CD14-positive monocyte (primary cell): ENCODE measurements around the gene GLB1L2. TPM values are rescaled to one million over a fixed set of nuclear protein-coding genes. Genes with fewer than 3 reads are reported as not detected.

Experiments
- DNase-seq, 3 donors: peaks; one replicate each; pipeline ENCODE4 v3.0.0-alpha.2; 2011 to 2022
- H2AFZ ChIP-seq: 2 replicates; pipeline ENCODE4 v1.6.0; 2012; ENCODE audit warnings: mild to moderate bottlenecking, low read depth, low read length, inconsistent platforms; ENCODE audit not compliant: insufficient read depth, poor library complexity, severe bottlenecking
- H3K27ac ChIP-seq, 2 donors: 1 replicate in 1 of 2; 2 replicates in 1 of 2; pipeline ENCODE4 v1.5.1; 2012 to 2013; ENCODE audit warnings: low read length in 2 of 2, control low read depth in 1 of 2, inconsistent platforms in 1 of 2, low read depth in 1 of 2, mild to moderate bottlenecking in 1 of 2
- H3K27me3 ChIP-seq, 2 donors: one replicate each; pipeline versions ENCODE4 v1.6.0 to v1.6.1; 2011 to 2013; ENCODE audit warnings: low read length in 2 of 2; ENCODE audit not compliant: control insufficient read depth in 2 of 2, insufficient read depth in 2 of 2
- H3K36me3 ChIP-seq, 2 donors: replicated peaks in 1 of 2; 1 replicate in 1 of 2; 2 replicates in 1 of 2; pipeline versions ENCODE4 v1.5.1 to v1.6.1; 2012 to 2013; ENCODE audit warnings: low read length in 2 of 2, control low read depth in 1 of 2, inconsistent platforms in 1 of 2, mild to moderate bottlenecking in 1 of 2; ENCODE audit not compliant: insufficient read depth in 2 of 2, control insufficient read depth in 1 of 2
- H3K4me1 ChIP-seq, 2 donors: 1 replicate in 1 of 2; 2 replicates in 1 of 2; pipeline versions ENCODE4 v1.5.1 to v1.6.1; 2012 to 2013; ENCODE audit warnings: low read length in 2 of 2, control low read depth in 1 of 2, inconsistent platforms in 1 of 2, mild to moderate bottlenecking in 1 of 2, moderate library complexity in 1 of 2; ENCODE audit not compliant: insufficient read depth in 2 of 2, control insufficient read depth in 1 of 2
- H3K4me2 ChIP-seq: replicated peaks from 2 replicates; pipeline ENCODE3; 2012; ENCODE audit warnings: low read length, moderate library complexity, mild to moderate bottlenecking; ENCODE audit not compliant: poor library complexity, severe bottlenecking; ENCODE audit errors: extremely low read depth
- H3K4me3 ChIP-seq, 3 experiments: fragments of 200-600 bp in 1 of 3; sonication (generic) in 1 of 3; replicated peaks in 1 of 3; 1 replicate in 2 of 3; 2 replicates in 1 of 3; pipeline ENCODE4 v1.5.1; 2011 to 2013; ENCODE audit warnings: low read length in 3 of 3, mild to moderate bottlenecking in 3 of 3, control low read depth in 2 of 3, low read depth in 2 of 3, inconsistent platforms in 1 of 3, moderate library complexity in 1 of 3
- H3K79me2 ChIP-seq: 2 replicates; pipeline ENCODE4 v1.6.0; 2012; ENCODE audit warnings: mild to moderate bottlenecking, control low read depth, inconsistent platforms, low read length, moderate library complexity; ENCODE audit not compliant: insufficient read depth
- H3K9ac ChIP-seq: 2 replicates; pipeline ENCODE4 v1.6.0; 2017; ENCODE audit warnings: low read length, mild to moderate bottlenecking; ENCODE audit not compliant: insufficient read depth, poor library complexity, severe bottlenecking
- H3K9me3 ChIP-seq, 2 donors: replicated peaks in 1 of 2; 1 replicate in 1 of 2; 2 replicates in 1 of 2; pipeline versions ENCODE4 v1.5.1 to v1.6.1; 2012 to 2013; ENCODE audit warnings: low read length in 2 of 2, control low read depth in 1 of 2; ENCODE audit not compliant: control insufficient read depth in 1 of 2, insufficient read depth in 1 of 2
- H4K20me1 ChIP-seq: 2 replicates; pipeline ENCODE4 v1.6.0; 2012; ENCODE audit warnings: mild to moderate bottlenecking, low read length, control low read depth, moderate library complexity; ENCODE audit not compliant: insufficient read depth
- H3K27ac Mint-ChIP-seq, 7 donors: one replicate each; pipeline ENCODE4 v1.8.0; 2020; ENCODE audit warnings: mild to moderate bottlenecking in 7 of 7, mixed read lengths in 7 of 7, moderate library complexity in 6 of 7, inconsistent platforms in 2 of 7
- H3K27me3 Mint-ChIP-seq, 3 donors: one replicate each; pipeline ENCODE4 v1.8.0; 2021 to 2022; ENCODE audit warnings: low read depth in 3 of 3, mild to moderate bottlenecking in 3 of 3, mixed read lengths in 3 of 3, moderate library complexity in 3 of 3, inconsistent platforms in 1 of 3
- H3K36me3 Mint-ChIP-seq, 2 donors: one replicate each; pipeline ENCODE4 v1.8.0; 2020; ENCODE audit warnings: mixed read lengths in 2 of 2, inconsistent platforms in 1 of 2, mild to moderate bottlenecking in 1 of 2
- H3K4me1 Mint-ChIP-seq: one replicate; pipeline ENCODE4 v1.8.0; 2020; ENCODE audit warnings: mild to moderate bottlenecking, mixed read lengths
- H3K4me3 Mint-ChIP-seq, 2 donors: one replicate each; pipeline ENCODE4 v1.8.0; 2020; ENCODE audit warnings: mild to moderate bottlenecking in 2 of 2, mixed read lengths in 2 of 2, moderate library complexity in 1 of 2
- H3K9me3 Mint-ChIP-seq, 7 donors: one replicate each; pipeline ENCODE4 v1.8.0; 2020 to 2022; ENCODE audit warnings: mixed read lengths in 7 of 7, mild to moderate bottlenecking in 6 of 7, moderate library complexity in 6 of 7, inconsistent platforms in 2 of 7
- WGBS: methylation state at CpG from one replicate; pipeline ENCODE4 v1.1.5; 2013; ENCODE audit warnings: missing lambda C conversion rate; ENCODE audit not compliant: insufficient coverage; 5-methylcytosine and 5-hydroxymethylcytosine counted together
- intact Hi-C, 2 donors: fragments of 100-400 bp; cut with micrococcal nuclease; formaldehyde crosslinking; loops; one replicate each; pipeline versions ENCODE4 v1.15.0 to v1.15.1; 2023
- polyA plus RNA-seq, 3 donors: library from polyadenylated mRNA; depleted of rRNA in 1 of 3; unstranded in 2 of 3; stranded (reverse) in 1 of 3; fragments of 300-500 nt in 2 of 3; fragments of >200 nt in 1 of 3; fragmentation: Illumina TruSeq in 2 of 3; gene quantifications; 1 replicate in 2 of 3; 2 replicates in 1 of 3; pipeline ENCODE4 v1.2.3, GENCODE V29; 2012 to 2021
- TF ChIP-seq, protein P1 (sequence below): fragments of 200-600 bp; IDR thresholded peaks from one replicate; pipeline ENCODE4 v1.8.0; 2022; ENCODE audit warnings: antibody characterized with exemption, mild to moderate bottlenecking

GLB1L2 gene
- polyA plus RNA-seq, 3 donors = not detected

DNA sequence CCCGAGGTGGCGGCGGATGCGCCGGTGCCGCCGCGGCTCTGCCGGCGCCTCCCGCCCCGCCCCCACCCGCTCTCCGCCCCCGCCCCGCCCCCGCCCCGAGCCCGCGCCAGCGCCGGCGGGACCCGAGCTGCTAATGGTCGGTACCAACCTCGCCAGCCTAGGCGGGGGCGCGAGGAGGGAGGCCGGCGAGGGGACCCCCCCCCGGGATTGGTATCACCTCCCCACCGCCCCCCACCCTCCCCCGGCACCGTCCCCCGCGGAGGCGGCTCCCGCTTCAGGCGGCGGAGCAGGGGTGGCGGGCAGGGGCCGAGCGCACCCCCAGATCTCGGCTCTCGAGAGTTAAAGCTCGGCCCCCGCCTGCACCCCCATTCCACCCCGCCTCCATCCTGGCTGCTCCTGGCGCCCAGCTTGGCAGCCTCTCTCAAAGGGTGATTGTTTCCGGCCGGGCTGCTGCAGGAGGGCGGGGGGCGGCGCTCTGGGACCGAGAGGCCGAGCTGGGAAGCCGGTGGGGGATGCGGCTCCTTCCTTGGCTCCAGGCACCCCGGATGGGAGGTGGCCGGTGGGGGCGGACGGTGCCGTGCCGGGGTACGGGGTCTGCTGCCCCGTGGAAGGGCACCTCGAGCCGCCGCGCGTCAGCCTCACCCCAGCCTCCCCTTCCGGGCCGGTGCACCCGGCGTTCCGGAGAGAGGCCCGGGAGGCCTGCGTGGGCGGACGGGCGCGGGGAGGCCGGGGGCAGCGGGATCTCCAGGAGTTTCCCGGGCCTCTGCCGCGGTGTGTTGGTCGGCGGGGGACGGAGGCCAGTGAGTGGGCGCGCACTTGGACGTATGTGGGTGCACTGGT is 80.6 kb downstream of the GLB1L2 start, which contains the start of gene B3GAT1:
TSS of gene B3GAT1 (minus strand) at position 40 of the 840 bp plus-strand sequence. CDS start 24,583 bp downstream, outside the sequence.
- Mint-ChIP-seq H3K4me1 (peaks cover 2% of the 10 kb centered on the region), H3K27me3 (peaks cover 49 to 64% (median 59%) of the 10 kb centered on the region in 3 donors), H3K27ac (no peak within 1 kb of the TSS), H3K4me3 (peak within 1 kb of the TSS; percentile 9 to 72), H3K9me3 (peaks cover 0 to 12% (median 0%) of the 10 kb centered on the region in 7 donors), H3K36me3 (no peaks in the 10 kb centered on the region)
- Histone ChIP-seq H3K27ac (no peak within 1 kb of the TSS), H3K4me2 (no peak within 1 kb of the TSS), H3K9ac (no peak within 1 kb of the TSS), H3K4me1 (no peaks in the 10 kb centered on the region), H2AFZ (no peak within 1 kb of the TSS), H3K9me3 (peaks cover 0 to 11% of the 10 kb centered on the region in 2 donors), H3K36me3 (no peaks in the 10 kb centered on the region), H3K4me3 (no peak within 1 kb of the TSS), H3K27me3 (peaks cover 35 to 56% of the 10 kb centered on the region in 2 donors), H4K20me1 (no peaks in the 10 kb centered on the region), H3K79me2 (no peaks in the 10 kb centered on the region)
- DNase-seq = no peak
- TF ChIP-seq, protein P1, sequence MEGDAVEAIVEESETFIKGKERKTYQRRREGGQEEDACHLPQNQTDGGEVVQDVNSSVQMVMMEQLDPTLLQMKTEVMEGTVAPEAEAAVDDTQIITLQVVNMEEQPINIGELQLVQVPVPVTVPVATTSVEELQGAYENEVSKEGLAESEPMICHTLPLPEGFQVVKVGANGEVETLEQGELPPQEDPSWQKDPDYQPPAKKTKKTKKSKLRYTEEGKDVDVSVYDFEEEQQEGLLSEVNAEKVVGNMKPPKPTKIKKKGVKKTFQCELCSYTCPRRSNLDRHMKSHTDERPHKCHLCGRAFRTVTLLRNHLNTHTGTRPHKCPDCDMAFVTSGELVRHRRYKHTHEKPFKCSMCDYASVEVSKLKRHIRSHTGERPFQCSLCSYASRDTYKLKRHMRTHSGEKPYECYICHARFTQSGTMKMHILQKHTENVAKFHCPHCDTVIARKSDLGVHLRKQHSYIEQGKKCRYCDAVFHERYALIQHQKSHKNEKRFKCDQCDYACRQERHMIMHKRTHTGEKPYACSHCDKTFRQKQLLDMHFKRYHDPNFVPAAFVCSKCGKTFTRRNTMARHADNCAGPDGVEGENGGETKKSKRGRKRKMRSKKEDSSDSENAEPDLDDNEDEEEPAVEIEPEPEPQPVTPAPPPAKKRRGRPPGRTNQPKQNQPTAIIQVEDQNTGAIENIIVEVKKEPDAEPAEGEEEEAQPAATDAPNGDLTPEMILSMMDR = no peak
- WGBS = 1% methylated on average over 51 of the region's 94 CpGs
- intact Hi-C loops = no loop called here

DNA sequence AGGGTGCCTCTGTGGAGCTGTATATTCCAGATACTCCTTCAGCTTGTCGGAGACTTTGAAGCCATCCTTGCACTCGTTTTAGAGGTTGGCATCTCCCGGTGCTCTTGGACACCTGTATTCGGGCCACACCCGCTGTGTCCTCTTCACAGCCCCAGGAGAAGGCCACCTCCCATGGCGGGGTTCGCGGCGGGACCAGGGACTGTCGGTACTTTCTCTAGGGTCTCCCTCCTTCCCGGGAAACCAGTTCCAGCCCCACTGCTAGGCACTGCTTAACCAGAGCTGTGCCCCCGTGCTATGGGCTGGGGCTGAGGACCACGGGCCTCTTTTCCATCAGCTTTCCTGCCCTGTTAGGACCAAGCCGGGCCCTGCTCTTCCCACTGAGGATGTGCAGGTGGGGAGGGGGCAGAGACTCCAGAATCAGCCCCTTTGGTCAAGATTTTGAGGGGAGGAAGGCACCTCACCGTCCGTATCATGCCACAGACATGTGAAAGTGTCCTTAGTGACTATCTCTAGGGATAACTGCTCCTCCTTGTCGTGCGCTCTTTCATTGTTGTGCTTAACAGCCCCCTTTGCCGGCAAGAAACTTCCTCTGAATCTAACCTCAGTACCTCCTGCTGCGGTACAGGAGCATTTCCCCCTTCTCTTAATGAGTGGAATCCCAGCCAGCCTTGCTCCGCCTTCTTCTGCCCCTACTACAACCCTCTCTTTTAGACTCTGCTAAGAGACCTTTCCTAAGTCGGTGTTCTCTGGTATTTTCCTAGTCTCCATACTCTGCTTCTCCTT is 81.4 kb downstream of the GLB1L2 start:
- H3K27me3 Mint-ChIP-seq = peaks cover 49 to 64% (median 58%) of the 10 kb centered on the region in 3 donors
- Histone ChIP-seq H3K27me3 (peaks cover 35 to 56% of the 10 kb centered on the region in 2 donors), H2AFZ (no peak overlapping the region), H3K79me2 (no peaks in the 10 kb centered on the region), H3K9ac (no peak overlapping the region), H3K27ac (no peak overlapping the region), H3K4me1 (no peaks in the 10 kb centered on the region), H4K20me1 (no peaks in the 10 kb centered on the region), H3K4me3 (no peak overlapping the region), H3K4me2 (no peak overlapping the region), H3K36me3 (no peaks in the 10 kb centered on the region), H3K9me3 (peaks cover 0 to 11% of the 10 kb centered on the region in 2 donors)
- TF ChIP-seq, protein P1 = no peak
- DNase-seq = no peak
- H3K36me3 Mint-ChIP-seq = no peaks in the 10 kb centered on the region
- WGBS = 7% methylated on average over 18 of the region's 22 CpGs
- intact Hi-C loops = no loop called here
- H3K4me1 Mint-ChIP-seq = peaks cover 2% of the 10 kb centered on the region
- peak overlapping the region in 1 of 7 donors; percentile 27 for H3K27ac Mint-ChIP-seq
- H3K4me3 Mint-ChIP-seq = peak overlapping the region in 1 of 2 donors; percentile 62
- peaks cover 0 to 12% (median 0%) of the 10 kb centered on the region in 7 donors for H3K9me3 Mint-ChIP-seq
